ENCODE data around the gene CD248. TPM values are rescaled to one million over a fixed set of nuclear protein-coding genes. Genes with fewer than 3 reads are reported as not detected.

CD248 gene
- total RNA-seq, 2 donors from 2014 or later: 0.33 to 0.40 TPM

GRCh38 chr11:66331542-66332370 is 14.9 kb upstream of the CD248 start:
- no peak overlapping the region for H3K9ac ChIP-seq (ENCODE audit: extremely low read depth, low read length, poor library complexity, severe bottlenecking)

GRCh38 chr11:66330931-66331330 is 14.1 kb upstream of the CD248 start:
- Mint-ChIP-seq H3K4me1 (peaks cover 4% of the 10 kb centered on the region), H3K27me3 (ENCODE audit: insufficient read depth) (peaks cover 12% of the 10 kb centered on the region), H3K27ac (no peak overlapping the region), H3K36me3 (ENCODE audit: low read depth) (peaks cover 2% of the 10 kb centered on the region), H3K9me3 (no peaks in the 10 kb centered on the region), H3K4me3 (no peak overlapping the region)
- no peaks in the 10 kb centered on the region for H3K27me3 ChIP-seq (ENCODE audit: control insufficient read depth, insufficient read depth, low read length, poor library complexity, severe bottlenecking)
- 91 to 100% methylated on average over 1 to 10 of the region's 10 CpGs for WGBS, 2 experiments (ENCODE audit: insufficient coverage in 1 of 2, insufficient read length in 1 of 2)
- DNase-seq: no peak
- no peak overlapping the region for H3K27ac ChIP-seq (ENCODE audit: low read depth, low read length)
- no peak overlapping the region for H3K4me3 ChIP-seq (ENCODE audit: low read length)
- peaks cover 2% of the 10 kb centered on the region for H3K4me1 ChIP-seq (ENCODE audit: control insufficient read depth, insufficient read depth, low read length)
- no peak for TF ChIP-seq CTCF (conservative IDR thresholded peaks at IDR 0.05)
- H3K36me3 ChIP-seq (ENCODE audit: control insufficient read depth, insufficient read depth, low read length): no peaks in the 10 kb centered on the region
- no peak overlapping the region for H3K9ac ChIP-seq (ENCODE audit: extremely low read depth, low read length, poor library complexity, severe bottlenecking)
- no peaks in the 10 kb centered on the region for H3K9me3 ChIP-seq (ENCODE audit: control insufficient read depth, low read length)

More at GRCh38 chr11:66331542-66332370, 14.9 kb upstream of the CD248 start:
- H3K4me3 ChIP-seq (ENCODE audit: low read length): no peak overlapping the region
- no peak for DNase-seq
- H3K9me3 Mint-ChIP-seq: no peaks in the 10 kb centered on the region
- no peak overlapping the region for H3K27ac Mint-ChIP-seq
- 91 to 95% methylated on average over 6 to 12 of the region's 12 CpGs for WGBS, 2 experiments (ENCODE audit: insufficient coverage in 1 of 2, insufficient read length in 1 of 2)
- peaks cover 11% of the 10 kb centered on the region for H3K4me1 Mint-ChIP-seq
- H3K9me3 ChIP-seq (ENCODE audit: control insufficient read depth, low read length): no peaks in the 10 kb centered on the region
- peaks cover 10% of the 10 kb centered on the region for H3K4me1 ChIP-seq (ENCODE audit: control insufficient read depth, insufficient read depth, low read length)
- H3K27me3 Mint-ChIP-seq (ENCODE audit: insufficient read depth): peaks cover 15% of the 10 kb centered on the region
- no peak for TF ChIP-seq CTCF (conservative IDR thresholded peaks at IDR 0.05)
- H3K27ac ChIP-seq (ENCODE audit: low read depth, low read length): no peak overlapping the region
- no peaks in the 10 kb centered on the region for H3K36me3 ChIP-seq (ENCODE audit: control insufficient read depth, insufficient read depth, low read length)
- H3K36me3 Mint-ChIP-seq (ENCODE audit: low read depth): peaks cover 2% of the 10 kb centered on the region
- H3K27me3 ChIP-seq (ENCODE audit: control insufficient read depth, insufficient read depth, low read length, poor library complexity, severe bottlenecking): no peaks in the 10 kb centered on the region
- no peak overlapping the region for H3K4me3 Mint-ChIP-seq

- Histone ChIP-seq H3K4me1 (ENCODE audit: control insufficient read depth, insufficient read depth, low read length) (peaks cover 2% of the 10 kb centered on the region), H3K4me3 (ENCODE audit: low read length) (no peak overlapping the region), H3K36me3 (ENCODE audit: control insufficient read depth, insufficient read depth, low read length) (no peaks in the 10 kb centered on the region), H3K27me3 (ENCODE audit: control insufficient read depth, insufficient read depth, low read length, poor library complexity, severe bottlenecking) (no peaks in the 10 kb centered on the region), H3K27ac (ENCODE audit: low read depth, low read length) (no peak overlapping the region), H3K9me3 (ENCODE audit: control insufficient read depth, low read length) (no peaks in the 10 kb centered on the region), H3K9ac (ENCODE audit: extremely low read depth, low read length, poor library complexity, severe bottlenecking) (no peak overlapping the region)
- WGBS, 2 experiments (ENCODE audit: insufficient coverage in 1 of 2, insufficient read length in 1 of 2): 92 to 93% methylated on average over 3 of the region's 3 CpGs
- Mint-ChIP-seq H3K27me3 (ENCODE audit: insufficient read depth) (peaks cover 10% of the 10 kb centered on the region), H3K4me1 (peaks cover 4% of the 10 kb centered on the region), H3K36me3 (ENCODE audit: low read depth) (peaks cover 2% of the 10 kb centered on the region), H3K9me3 (no peaks in the 10 kb centered on the region), H3K4me3 (no peak overlapping the region), H3K27ac (no peak overlapping the region)
- DNase-seq: no peak
- TF ChIP-seq CTCF (conservative IDR thresholded peaks at IDR 0.05): no peak
These were observed 12.4 kb upstream of the CD248 start for GRCh38 chr11:66329165-66329673.

All from endodermal cell (in vitro differentiated cells).